AG04450 (cell line): ENCODE data around the gene FSCN2. TPM values are rescaled to one million over a fixed set of nuclear protein-coding genes. Genes with fewer than 3 reads are reported as not detected.

Experiments used
- CTCF ChIA-PET: fragments of 300-600, 350-600 bp; formaldehyde crosslinking; extraction: SDS; loops from one replicate; lab custom pipeline; 2022; ENCODE audit warnings: antibody characterized with exemption, inconsistent platforms; lab: Charles Lee
- POLR2A ChIA-PET: fragments of 350-600 bp; formaldehyde crosslinking; extraction: SDS; loops from one replicate; lab custom pipeline; 2021; ENCODE audit warnings: antibody characterized with exemption, inconsistent platforms; lab: Yijun Ruan, JAX
- DNase-seq: peaks from one replicate; pipeline ENCODE4 v3.0.0-alpha.2; 2011; ENCODE audit warnings: low read depth, low spot score
- H3K27ac ChIP-seq: one replicate; pipeline ENCODE4 v1.5.1; 2012; ENCODE audit warnings: low read depth, low read length, control low read depth
- H3K27me3 ChIP-seq: one replicate; pipeline ENCODE4 v1.6.0; 2012; ENCODE audit warnings: low read length; ENCODE audit not compliant: control insufficient read depth, insufficient read depth
- H3K4me3 ChIP-seq: 2 replicates; pipeline ENCODE4 v1.5.1; 2011; ENCODE audit warnings: mild to moderate bottlenecking, low read depth, low read length, control low read depth
- H3K9me3 ChIP-seq: 2 replicates; pipeline ENCODE4 v1.5.1; 2012; ENCODE audit warnings: low read length; ENCODE audit not compliant: control insufficient read depth, insufficient read depth
- CTCF ChIP-seq: IDR thresholded peaks from 2 replicates; pipeline ENCODE4 v1.5.1; 2011; ENCODE audit warnings: low read depth, low read length, control low read depth, inconsistent platforms
- polyA plus RNA-seq: library from polyadenylated mRNA; depleted of rRNA; stranded (reverse); fragments of >200 nt; gene quantifications from 2 replicates; pipeline ENCODE4 v1.2.3, GENCODE V29; 2011

FSCN2 gene
- polyA plus RNA-seq, 1 experiment: 0.26 TPM

GRCh38 chr17:81550830-81551457, 22.8 kb downstream of the FSCN2 start:
- DNase-seq: no peak
- POLR2A ChIA-PET: interaction anchor here (0.6 to 0.9 kb wide), 2 partner anchors 13 to 329 kb away, joined by 4 read pairs; no protein-coding TSS in a partner anchor
- Histone ChIP-seq H3K27ac (peak overlapping the region; percentile 21), H3K4me3 (peak overlapping the region; percentile 89), H3K9me3 (peaks cover 4% of the 10 kb centered on the region; the same call in 1 of the 2 replicates), H3K27me3 (no peaks in the 10 kb centered on the region)
- TF ChIP-seq CTCF: no peak
- CTCF ChIA-PET: no interaction called here

GRCh38 chr17:81551458-81552243, 23.5 kb downstream of the FSCN2 start:
- Histone ChIP-seq H3K4me3 (peak overlapping the region; percentile 89), H3K9me3 (peaks cover 4% of the 10 kb centered on the region; the same call in 1 of the 2 replicates), H3K27ac (peak overlapping the region; percentile 21), H3K27me3 (no peaks in the 10 kb centered on the region)
- no peak for DNase-seq
- ChIA-PET CTCF (interaction anchor here (1.3 kb wide), 1 partner anchor 50 kb away, joined by 7 read pairs; no protein-coding TSS in a partner anchor), POLR2A (interaction anchor here (0.6 to 1.5 kb wide), 8 partner anchors 12 to 330 kb away, joined by 3 to 9 read pairs (median 4); no protein-coding TSS in a partner anchor)
- no peak for TF ChIP-seq CTCF

GRCh38 chr17:81552244-81553017, 24.3 kb downstream of the FSCN2 start, which contains the start of gene FAAP100:
FAAP100 (minus strand) TSS chr17:81552353; CDS start chr17:81552330, 23 bp downstream.
- ChIA-PET POLR2A (interaction anchor here (0.5 to 1.5 kb wide), 9 partner anchors 13 to 257 kb away, joined by 3 to 9 read pairs (median 4); partner anchors contain the start of gene SLC38A10), CTCF (interaction anchor here (1.3 kb wide), 1 partner anchor 49 kb away, joined by 7 read pairs; no protein-coding TSS in a partner anchor)
- Histone ChIP-seq H3K4me3 (peak within 1 kb of the TSS; percentile 89), H3K27ac (peak within 1 kb of the TSS; percentile 98), H3K9me3 (peaks cover 4% of the 10 kb centered on the region; the same call in 1 of the 2 replicates), H3K27me3 (no peaks in the 10 kb centered on the region)
- TF ChIP-seq CTCF: no peak
- DNase-seq: no peak

GRCh38 chr17:81553018-81553615, 24.9 kb downstream of the FSCN2 start:
- Histone ChIP-seq H3K27me3 (no peaks in the 10 kb centered on the region), H3K9me3 (peaks cover 4% of the 10 kb centered on the region; the same call in 1 of the 2 replicates), H3K4me3 (peak overlapping the region; percentile 89), H3K27ac (peak overlapping the region; percentile 98)
- TF ChIP-seq CTCF: no peak; the same call in 1 of the 2 replicates
- ChIA-PET POLR2A (interaction anchor here (1.0 to 1.2 kb wide), 2 partner anchors 14 kb away, joined by 3 to 9 read pairs; no protein-coding TSS in a partner anchor), CTCF (interaction anchor here (1.3 kb wide), 1 partner anchor 48 kb away, joined by 7 read pairs; no protein-coding TSS in a partner anchor)
- DNase-seq: no peak
